ENCODE data around the gene PTPRJ.

Gene PTPRJ

GRCh38 chr11:48094643-48095339 is 114.4 kb downstream of the PTPRJ start:
- no peak for TF ChIP-seq CTCF (conservative IDR thresholded peaks at IDR 0.05; ENCODE audit: low read length)
- DNase-seq (ENCODE audit: low read depth) = no peak
- H3K4me3 ChIP-seq (ENCODE audit: low read length) = no peak overlapping the region

- no peak for TF ChIP-seq CTCF (conservative IDR thresholded peaks at IDR 0.05; ENCODE audit: low read length)
These were observed 115.6 kb downstream of the PTPRJ start for GRCh38 chr11:48095779-48096470.

GRCh38 chr11:48096588-48097525 is 116.5 kb downstream of the PTPRJ start:
- no peak for DNase-seq (ENCODE audit: low read depth)
- H3K4me3 ChIP-seq (ENCODE audit: low read length) = no peak overlapping the region
- no peak for TF ChIP-seq CTCF (conservative IDR thresholded peaks at IDR 0.05; ENCODE audit: low read length)

More at GRCh38 chr11:48095779-48096470, 115.6 kb downstream of the PTPRJ start:
- H3K4me3 ChIP-seq (ENCODE audit: low read length) = no peak overlapping the region
- peak; percentile 30 for DNase-seq (ENCODE audit: low read depth)

GRCh38 chr11:48098024-48098423 is 117.7 kb downstream of the PTPRJ start:
- H3K4me3 ChIP-seq (ENCODE audit: low read length) = no peak overlapping the region
- no peak for TF ChIP-seq CTCF (conservative IDR thresholded peaks at IDR 0.05; ENCODE audit: low read length)
- no peak for DNase-seq (ENCODE audit: low read depth)

GRCh38 chr11:48099916-48100446 is 119.6 kb downstream of the PTPRJ start:
- H3K4me3 ChIP-seq (ENCODE audit: low read length) = no peak overlapping the region
- no peak for DNase-seq (ENCODE audit: low read depth)
- no peak for TF ChIP-seq CTCF (conservative IDR thresholded peaks at IDR 0.05; ENCODE audit: low read length)

GRCh38 chr11:48101044-48101733 is 120.8 kb downstream of the PTPRJ start:
- no peak for DNase-seq (ENCODE audit: low read depth)
- H3K4me3 ChIP-seq (ENCODE audit: low read length) = no peak overlapping the region
- TF ChIP-seq CTCF (conservative IDR thresholded peaks at IDR 0.05; ENCODE audit: low read length) = no peak

Measured in AG10803 (cell line).